ENCODE measurements around the gene NFIB.

The NFIB gene

DNA sequence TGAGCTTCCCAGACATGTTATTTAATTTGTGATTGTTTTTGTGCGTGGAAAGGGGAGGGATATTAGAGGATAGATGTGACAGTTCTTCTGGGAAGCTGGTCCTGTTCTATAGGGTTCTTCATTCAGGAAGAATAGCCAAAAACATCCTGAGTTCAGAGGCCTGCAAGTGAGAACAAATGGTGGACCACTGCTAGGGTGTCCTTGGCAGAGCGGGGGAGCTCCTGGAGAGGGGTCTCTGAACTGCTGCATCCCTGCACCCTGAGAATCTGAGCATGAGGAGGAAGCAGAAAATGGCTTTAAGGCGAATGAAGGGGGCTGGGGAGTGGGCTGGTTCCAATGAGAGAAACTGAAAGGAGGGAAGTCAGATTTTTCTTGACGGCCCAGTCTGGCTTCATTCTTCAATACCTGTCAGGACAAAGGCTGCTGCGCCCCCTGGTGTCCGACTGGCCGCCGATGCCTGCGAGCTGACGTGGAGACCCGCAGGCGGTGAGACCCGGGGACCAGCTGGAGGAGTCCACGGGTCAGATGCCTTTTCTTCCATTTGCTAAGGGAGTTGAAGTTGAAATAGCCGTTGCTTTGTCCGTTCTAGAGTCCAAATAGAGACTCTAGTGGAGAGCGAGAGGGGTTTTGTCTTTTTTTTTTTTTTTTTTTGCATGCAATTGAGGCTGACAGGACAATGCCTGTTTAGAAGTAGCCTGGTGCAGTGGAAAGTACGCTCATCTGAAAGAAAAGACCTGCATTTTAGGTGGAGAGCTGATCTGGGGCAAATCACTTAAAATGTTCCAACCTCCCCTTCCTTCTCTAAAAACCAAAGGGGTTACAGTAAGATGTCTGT is 39.5 kb upstream of the NFIB start:
- DNase-seq (ENCODE audit: low read depth, low spot score), result no peak
- TF ChIP-seq, protein P1, sequence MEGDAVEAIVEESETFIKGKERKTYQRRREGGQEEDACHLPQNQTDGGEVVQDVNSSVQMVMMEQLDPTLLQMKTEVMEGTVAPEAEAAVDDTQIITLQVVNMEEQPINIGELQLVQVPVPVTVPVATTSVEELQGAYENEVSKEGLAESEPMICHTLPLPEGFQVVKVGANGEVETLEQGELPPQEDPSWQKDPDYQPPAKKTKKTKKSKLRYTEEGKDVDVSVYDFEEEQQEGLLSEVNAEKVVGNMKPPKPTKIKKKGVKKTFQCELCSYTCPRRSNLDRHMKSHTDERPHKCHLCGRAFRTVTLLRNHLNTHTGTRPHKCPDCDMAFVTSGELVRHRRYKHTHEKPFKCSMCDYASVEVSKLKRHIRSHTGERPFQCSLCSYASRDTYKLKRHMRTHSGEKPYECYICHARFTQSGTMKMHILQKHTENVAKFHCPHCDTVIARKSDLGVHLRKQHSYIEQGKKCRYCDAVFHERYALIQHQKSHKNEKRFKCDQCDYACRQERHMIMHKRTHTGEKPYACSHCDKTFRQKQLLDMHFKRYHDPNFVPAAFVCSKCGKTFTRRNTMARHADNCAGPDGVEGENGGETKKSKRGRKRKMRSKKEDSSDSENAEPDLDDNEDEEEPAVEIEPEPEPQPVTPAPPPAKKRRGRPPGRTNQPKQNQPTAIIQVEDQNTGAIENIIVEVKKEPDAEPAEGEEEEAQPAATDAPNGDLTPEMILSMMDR (IDR thresholded peaks at IDR 0.05; ENCODE audit: insufficient read depth, low read length, missing control alignments), result peak; percentile 93
- no peak overlapping the region for H3K4me3 ChIP-seq (ENCODE audit: low read depth, low read length)
- ChIA-PET CTCF (interaction anchor here (0.7 to 5.0 kb wide), 46 partner anchors 9 to 1321 kb away, joined by 3 to 44 read pairs (median 5); no protein-coding TSS in a partner anchor), POLR2A (interaction anchor here (0.8 kb wide), 1 partner anchor 237 kb away, joined by 3 read pairs; no protein-coding TSS in a partner anchor)

DNA sequence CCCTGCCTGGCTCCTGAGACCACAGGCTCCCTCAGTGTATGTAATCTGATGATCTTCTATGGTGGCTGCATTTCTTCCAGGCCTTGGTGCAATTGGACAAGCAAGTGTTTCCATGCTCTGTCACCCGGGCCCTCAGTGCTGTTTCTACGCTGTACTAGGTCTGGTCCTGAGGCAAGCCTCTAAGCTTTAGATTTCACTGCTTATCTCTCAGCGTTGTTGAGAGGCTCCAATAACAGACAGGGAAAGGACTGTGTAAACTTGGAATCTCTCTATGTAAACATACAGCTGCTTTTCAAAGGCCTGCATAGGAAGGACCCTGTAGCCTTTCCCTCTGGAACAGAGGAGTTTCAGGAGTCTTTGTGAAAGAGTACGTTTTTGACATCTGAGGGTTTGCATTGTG is 38.6 kb upstream of the NFIB start:
- ChIA-PET CTCF (interaction anchor here (0.6 to 5.0 kb wide), 29 partner anchors 8 to 1320 kb away, joined by 3 to 44 read pairs (median 6); no protein-coding TSS in a partner anchor), POLR2A (no interaction called here)
- TF ChIP-seq, protein P1 (IDR thresholded peaks at IDR 0.05; ENCODE audit: insufficient read depth, low read length, missing control alignments), result no peak
- no peak overlapping the region for H3K4me3 ChIP-seq (ENCODE audit: low read depth, low read length)
- no peak for DNase-seq (ENCODE audit: low read depth, low spot score)

DNA sequence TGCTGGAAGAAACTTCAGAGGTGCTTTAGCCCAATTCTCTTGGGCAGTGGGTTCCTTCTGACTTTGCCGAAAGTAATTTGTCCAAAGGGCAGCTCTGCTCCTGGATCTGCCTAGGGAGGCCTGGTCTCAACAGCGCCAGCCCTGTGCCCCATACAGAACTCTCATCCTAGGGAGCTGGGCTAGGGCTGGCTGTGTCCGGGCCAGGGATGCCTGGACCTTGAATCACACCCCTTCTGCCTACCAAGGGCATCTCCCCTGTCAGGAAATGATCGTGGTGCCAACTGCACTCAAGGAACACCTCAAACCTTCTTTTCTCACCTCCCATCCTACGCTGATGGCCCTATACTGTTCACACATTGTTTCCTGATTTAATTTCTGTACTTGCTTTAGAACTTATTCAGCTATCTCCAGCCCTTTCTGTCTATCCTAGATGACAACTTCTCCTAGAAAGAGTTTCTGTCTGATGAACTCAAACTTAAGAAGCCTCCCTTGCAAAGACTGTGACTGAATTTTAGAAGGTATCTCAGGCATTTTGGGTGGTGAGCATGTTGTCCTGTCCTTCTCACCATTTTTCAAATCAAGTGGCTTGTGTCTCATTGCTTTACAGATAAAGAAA is 37.4 kb upstream of the NFIB start:
- TF ChIP-seq, protein P1 (IDR thresholded peaks at IDR 0.05; ENCODE audit: insufficient read depth, low read length, missing control alignments), result no peak
- CTCF ChIA-PET, result interaction anchor here (0.9 to 5.0 kb wide), 11 partner anchors 8 to 1003 kb away, joined by 3 to 44 read pairs (median 8); no protein-coding TSS in a partner anchor
- H3K4me3 ChIP-seq (ENCODE audit: low read depth, low read length), result no peak overlapping the region
- POLR2A ChIA-PET, result no interaction called here
- no peak for DNase-seq (ENCODE audit: low read depth, low spot score)

DNA sequence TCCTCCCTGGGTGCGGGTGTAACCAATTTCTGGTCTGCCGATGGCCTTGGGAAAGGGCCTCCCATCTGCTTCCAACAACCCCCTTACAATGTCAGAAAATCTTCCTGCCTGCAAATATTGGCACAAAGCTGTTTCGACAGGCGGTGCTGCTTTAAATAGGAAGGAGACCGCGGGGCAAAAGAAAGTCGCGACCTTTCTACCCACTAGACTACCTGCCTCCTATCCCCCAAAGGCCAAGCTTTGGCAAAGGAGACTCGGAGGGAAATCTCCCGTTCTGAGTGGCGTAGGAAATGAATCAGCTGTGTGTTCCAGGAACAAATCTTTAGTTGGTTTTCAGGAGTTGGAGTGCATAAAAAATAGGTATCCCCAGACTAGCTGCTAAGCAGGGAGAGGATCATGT is 36.8 kb upstream of the NFIB start:
- TF ChIP-seq, protein P1 (IDR thresholded peaks at IDR 0.05; ENCODE audit: insufficient read depth, low read length, missing control alignments), result no peak
- CTCF ChIA-PET, result interaction anchor here (1.0 to 5.0 kb wide), 4 partner anchors 9 to 923 kb away, joined by 3 to 44 read pairs (median 4); no protein-coding TSS in a partner anchor
- POLR2A ChIA-PET, result no interaction called here

DNA sequence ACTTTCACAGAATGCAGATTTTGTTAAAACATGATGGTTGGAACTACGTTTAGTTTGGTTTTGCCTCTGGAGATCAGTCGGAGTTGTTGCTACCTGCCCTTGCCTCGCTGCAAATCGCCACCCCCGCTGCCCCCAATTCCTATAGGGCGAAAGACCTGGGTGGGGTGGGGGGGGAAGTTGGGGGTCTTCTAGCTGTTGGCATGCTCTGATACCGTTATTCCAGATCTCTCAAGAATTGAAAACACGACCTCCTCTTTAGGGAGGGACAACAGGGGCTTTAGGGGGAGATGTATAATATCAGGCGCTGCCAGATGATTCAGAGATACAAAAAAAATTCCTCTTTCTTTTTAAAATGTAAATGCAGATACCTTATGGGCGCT is 36.4 kb upstream of the NFIB start:
- ChIA-PET CTCF (interaction anchor here (1.0 to 5.0 kb wide), 3 partner anchors 12 to 923 kb away, joined by 3 to 44 read pairs (median 5); no protein-coding TSS in a partner anchor), POLR2A (no interaction called here)
- DNase-seq (ENCODE audit: low read depth, low spot score), result no peak
- no peak overlapping the region for H3K4me3 ChIP-seq (ENCODE audit: low read depth, low read length)
- TF ChIP-seq, protein P1 (IDR thresholded peaks at IDR 0.05; ENCODE audit: insufficient read depth, low read length, missing control alignments), result no peak

More for the DNA sequence above, 36.8 kb upstream of the NFIB start:
- H3K4me3 ChIP-seq (ENCODE audit: low read depth, low read length), result no peak overlapping the region
- no peak for DNase-seq (ENCODE audit: low read depth, low spot score)

All from AG04449 (cell line).